ENCODE measurements around the gene UBTD1.

The UBTD1 gene

DNA sequence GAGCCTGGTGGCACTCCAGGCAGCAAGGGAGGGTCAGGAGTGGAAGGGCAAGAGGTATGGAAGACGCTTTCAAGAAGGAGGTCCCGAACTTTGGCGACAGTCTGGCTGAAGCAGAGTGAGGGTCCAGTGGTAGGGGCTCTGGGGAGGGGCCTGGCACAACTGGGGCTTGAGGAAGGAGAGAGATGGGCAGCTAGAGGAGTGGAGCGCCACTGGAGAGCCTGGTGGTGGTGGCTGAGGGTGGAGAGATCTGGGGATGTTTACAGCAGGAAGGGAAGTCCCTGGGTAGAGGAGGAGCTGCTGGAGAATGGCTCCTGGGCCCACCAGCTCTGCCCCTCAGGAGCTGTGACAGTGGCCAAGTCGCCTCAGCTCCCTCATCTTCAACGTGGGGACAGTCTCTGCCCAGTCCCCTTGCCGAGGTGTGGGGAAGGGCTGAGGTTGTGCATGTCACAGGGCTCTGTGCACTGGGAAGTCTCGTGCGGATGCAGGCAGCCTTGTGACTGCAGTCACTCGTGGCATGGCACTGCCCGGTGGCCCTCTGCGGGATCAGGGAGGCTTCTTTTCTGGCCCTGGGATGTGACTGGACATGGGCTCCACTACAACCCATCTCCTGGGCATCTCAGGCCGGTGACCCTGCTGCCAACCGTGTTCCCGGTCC, 18.5 kb downstream of the UBTD1 start:
- DNase-seq (ENCODE audit: low read depth, low spot score) = no peak
- no peaks in the 10 kb centered on the region for H3K27me3 ChIP-seq (ENCODE audit: insufficient read depth, insufficient read length)
- no peak overlapping the region for H3K9ac ChIP-seq (ENCODE audit: insufficient read length, low read depth)
- no peak for TF ChIP-seq YY1 (IDR thresholded peaks at IDR 0.05; ENCODE audit: insufficient read depth, insufficient read length)
- TF ChIP-seq ZNF274 (IDR thresholded peaks at IDR 0.05; ENCODE audit: low read depth, low read length) = no peak
- no peak for TF ChIP-seq SUZ12 (IDR thresholded peaks at IDR 0.05; ENCODE audit: extremely low read depth, insufficient read depth, insufficient read length)
- H3K9me3 ChIP-seq (ENCODE audit: insufficient read depth, low read length) = no peaks in the 10 kb centered on the region
- H3K4me1 ChIP-seq (ENCODE audit: insufficient read depth, insufficient read length) = peaks cover 13% of the 10 kb centered on the region
- no peaks in the 10 kb centered on the region for H3K36me3 ChIP-seq (ENCODE audit: insufficient read depth, insufficient read length, low read length)
- H3K4me3 ChIP-seq (ENCODE audit: insufficient read length, low read depth) = no peak overlapping the region

DNA sequence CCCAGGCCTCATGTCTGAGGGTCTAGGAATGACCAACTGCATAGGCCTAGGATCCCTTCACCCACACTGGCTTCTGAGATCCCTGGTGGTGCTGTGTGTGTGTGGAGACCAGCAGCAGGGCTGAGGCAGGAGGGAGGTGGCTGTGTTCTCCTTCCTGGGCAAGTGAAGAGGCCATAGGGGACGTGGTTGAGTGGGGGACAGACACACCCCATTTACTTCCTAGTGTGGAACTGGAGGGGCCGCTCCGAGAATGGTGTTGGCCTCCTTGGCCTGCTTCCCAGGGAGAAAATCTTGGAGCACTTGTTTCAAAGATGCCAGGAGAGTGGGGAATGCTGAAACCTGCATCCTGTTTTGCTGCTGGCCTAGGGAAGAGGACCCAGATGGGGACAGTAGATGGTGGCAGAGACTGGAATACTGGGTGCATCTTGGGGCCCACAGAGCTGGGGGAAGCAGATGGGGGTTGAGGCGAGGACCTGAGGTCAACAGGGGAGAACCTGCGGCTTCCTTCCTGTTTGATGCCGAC, 19.1 kb downstream of the UBTD1 start:
- no peak for TF ChIP-seq YY1 (IDR thresholded peaks at IDR 0.05; ENCODE audit: insufficient read depth, insufficient read length)
- no peak for TF ChIP-seq ZNF274 (IDR thresholded peaks at IDR 0.05; ENCODE audit: low read depth, low read length)
- no peak for TF ChIP-seq SUZ12 (IDR thresholded peaks at IDR 0.05; ENCODE audit: extremely low read depth, insufficient read depth, insufficient read length)
- H3K4me1 ChIP-seq (ENCODE audit: insufficient read depth, insufficient read length) = peaks cover 13% of the 10 kb centered on the region
- no peak for DNase-seq (ENCODE audit: low read depth, low spot score)
- no peak overlapping the region for H3K4me3 ChIP-seq (ENCODE audit: insufficient read length, low read depth)
- H3K9me3 ChIP-seq (ENCODE audit: insufficient read depth, low read length) = no peaks in the 10 kb centered on the region
- no peaks in the 10 kb centered on the region for H3K27me3 ChIP-seq (ENCODE audit: insufficient read depth, insufficient read length)
- H3K36me3 ChIP-seq (ENCODE audit: insufficient read depth, insufficient read length, low read length) = no peaks in the 10 kb centered on the region
- H3K9ac ChIP-seq (ENCODE audit: insufficient read length, low read depth) = no peak overlapping the region

GRCh38 chr10:97518301-97519043, 19.7 kb downstream of the UBTD1 start:
- Histone ChIP-seq H3K27me3 (ENCODE audit: insufficient read depth, insufficient read length) (no peaks in the 10 kb centered on the region), H3K36me3 (ENCODE audit: insufficient read depth, insufficient read length, low read length) (no peaks in the 10 kb centered on the region), H3K9ac (ENCODE audit: insufficient read length, low read depth) (no peak overlapping the region), H3K4me3 (ENCODE audit: insufficient read length, low read depth) (no peak overlapping the region), H3K9me3 (ENCODE audit: insufficient read depth, low read length) (no peaks in the 10 kb centered on the region), H3K4me1 (ENCODE audit: insufficient read depth, insufficient read length) (peaks cover 13% of the 10 kb centered on the region)
- TF ChIP-seq YY1 (IDR thresholded peaks at IDR 0.05; ENCODE audit: insufficient read depth, insufficient read length) = no peak
- no peak for TF ChIP-seq SUZ12 (IDR thresholded peaks at IDR 0.05; ENCODE audit: extremely low read depth, insufficient read depth, insufficient read length)
- no peak for TF ChIP-seq ZNF274 (IDR thresholded peaks at IDR 0.05; ENCODE audit: low read depth, low read length)
- no peak for DNase-seq (ENCODE audit: low read depth, low spot score)

GRCh38 chr10:97519342-97519741, 20.6 kb downstream of the UBTD1 start:
- TF ChIP-seq SUZ12 (IDR thresholded peaks at IDR 0.05; ENCODE audit: extremely low read depth, insufficient read depth, insufficient read length) = no peak
- TF ChIP-seq YY1 (IDR thresholded peaks at IDR 0.05; ENCODE audit: insufficient read depth, insufficient read length) = no peak
- no peak for TF ChIP-seq ZNF274 (IDR thresholded peaks at IDR 0.05; ENCODE audit: low read depth, low read length)
- no peak for DNase-seq (ENCODE audit: low read depth, low spot score)
- Histone ChIP-seq H3K9ac (ENCODE audit: insufficient read length, low read depth) (no peak overlapping the region), H3K27me3 (ENCODE audit: insufficient read depth, insufficient read length) (no peaks in the 10 kb centered on the region), H3K4me3 (ENCODE audit: insufficient read length, low read depth) (no peak overlapping the region), H3K9me3 (ENCODE audit: insufficient read depth, low read length) (no peaks in the 10 kb centered on the region), H3K36me3 (ENCODE audit: insufficient read depth, insufficient read length, low read length) (no peaks in the 10 kb centered on the region), H3K4me1 (ENCODE audit: insufficient read depth, insufficient read length) (peaks cover 13% of the 10 kb centered on the region)

- Histone ChIP-seq H3K4me3 (ENCODE audit: insufficient read length, low read depth) (no peak overlapping the region), H3K9me3 (ENCODE audit: insufficient read depth, low read length) (no peaks in the 10 kb centered on the region), H3K27me3 (ENCODE audit: insufficient read depth, insufficient read length) (no peaks in the 10 kb centered on the region), H3K9ac (ENCODE audit: insufficient read length, low read depth) (no peak overlapping the region), H3K36me3 (ENCODE audit: insufficient read depth, insufficient read length, low read length) (no peaks in the 10 kb centered on the region), H3K4me1 (ENCODE audit: insufficient read depth, insufficient read length) (peaks cover 13% of the 10 kb centered on the region)
- no peak for TF ChIP-seq YY1 (IDR thresholded peaks at IDR 0.05; ENCODE audit: insufficient read depth, insufficient read length)
- TF ChIP-seq SUZ12 (IDR thresholded peaks at IDR 0.05; ENCODE audit: extremely low read depth, insufficient read depth, insufficient read length) = no peak
- TF ChIP-seq ZNF274 (IDR thresholded peaks at IDR 0.05; ENCODE audit: low read depth, low read length) = no peak
- DNase-seq (ENCODE audit: low read depth, low spot score) = no peak
These were observed 21.8 kb downstream of the UBTD1 start for GRCh38 chr10:97520520-97520919.

GRCh38 chr10:97520978-97521761, 22.4 kb downstream of the UBTD1 start:
- Histone ChIP-seq H3K9ac (ENCODE audit: insufficient read length, low read depth) (no peak overlapping the region), H3K9me3 (ENCODE audit: insufficient read depth, low read length) (no peaks in the 10 kb centered on the region), H3K27me3 (ENCODE audit: insufficient read depth, insufficient read length) (no peaks in the 10 kb centered on the region)

More at GRCh38 chr10:97520978-97521761, 22.4 kb downstream of the UBTD1 start:
- Histone ChIP-seq H3K36me3 (ENCODE audit: insufficient read depth, insufficient read length, low read length) (no peaks in the 10 kb centered on the region), H3K4me1 (ENCODE audit: insufficient read depth, insufficient read length) (peaks cover 13% of the 10 kb centered on the region), H3K4me3 (ENCODE audit: insufficient read length, low read depth) (no peak overlapping the region)
- no peak for DNase-seq (ENCODE audit: low read depth, low spot score)
- TF ChIP-seq YY1 (IDR thresholded peaks at IDR 0.05; ENCODE audit: insufficient read depth, insufficient read length) = no peak
- no peak for TF ChIP-seq ZNF274 (IDR thresholded peaks at IDR 0.05; ENCODE audit: low read depth, low read length)
- no peak for TF ChIP-seq SUZ12 (IDR thresholded peaks at IDR 0.05; ENCODE audit: extremely low read depth, insufficient read depth, insufficient read length)
